HG03342 (cell line): ENCODE measurements around the gene CETP.
"Not testable (repeated sequence)": the region's sequence is repeated elsewhere in the genome, so short reads cannot be mapped to it uniquely, and the experiment has no call there.

Experiments
- ATAC-seq: cut with Tn5 transposase; IDR thresholded peaks from one replicate; pipeline ENCODE4 v1.9.1; 2021; ENCODE audit warnings: mild to moderate bottlenecking, moderate library complexity; ENCODE audit not compliant: unreplicated experiment

The CETP gene

DNA sequence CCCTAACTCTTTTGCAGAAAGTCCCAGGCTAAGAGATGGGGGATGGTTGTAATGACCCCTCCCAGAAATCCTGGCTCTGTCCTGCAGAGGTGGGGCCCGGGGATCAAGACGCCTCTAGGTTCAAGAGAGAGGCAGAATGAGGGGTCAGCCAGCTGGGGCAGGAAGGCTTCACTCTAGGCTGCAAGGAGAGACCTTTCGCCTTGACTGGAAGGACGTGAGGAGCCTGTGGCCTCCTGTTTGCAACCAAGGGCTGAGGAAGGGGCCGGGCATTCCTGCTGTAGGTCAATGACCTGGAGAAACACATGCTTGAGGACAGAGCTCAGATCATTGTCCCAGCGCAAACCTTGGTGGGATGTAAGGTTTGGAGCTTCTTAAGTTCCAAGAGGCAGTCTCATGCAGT, 8.7 kb upstream of the CETP start:
- ATAC-seq = no peak

DNA sequence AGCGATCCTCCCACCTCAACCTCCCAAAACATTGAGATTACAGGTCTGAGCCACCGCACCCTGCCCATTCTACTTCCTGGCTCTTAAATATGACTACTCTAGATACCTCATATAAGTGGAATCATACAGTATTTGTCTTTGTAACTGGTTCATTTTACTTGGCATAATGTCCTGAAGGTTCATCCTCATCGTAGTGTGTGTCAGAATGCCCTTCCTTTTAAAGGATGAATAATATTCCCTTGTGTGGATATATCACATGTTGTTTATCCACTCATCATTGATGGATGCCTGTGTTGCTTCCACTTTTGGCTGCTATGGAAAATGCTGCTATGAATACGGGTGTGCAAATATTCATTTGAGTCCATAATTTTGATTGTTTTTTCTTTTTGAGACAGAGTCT, 5.7 kb upstream of the CETP start:
- ATAC-seq = no peak

DNA sequence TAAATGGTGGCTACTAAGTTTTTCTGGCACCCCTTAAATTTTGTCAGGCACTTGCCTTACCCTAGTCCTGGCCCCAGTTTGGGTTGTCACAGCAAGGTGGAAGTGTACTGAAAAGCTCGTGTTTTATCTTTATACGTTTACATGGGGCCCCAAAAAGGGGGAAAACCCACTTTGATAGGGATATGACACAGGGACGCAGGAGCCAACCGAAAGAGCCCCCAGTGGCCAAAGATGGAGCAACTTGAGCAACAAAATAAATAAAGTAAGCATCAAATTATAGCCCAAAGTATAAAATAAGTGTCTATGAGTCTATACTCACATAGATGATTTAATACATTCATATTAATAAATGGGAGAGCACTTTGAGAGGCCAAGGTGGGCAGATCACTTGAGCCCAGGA, 5.0 kb upstream of the CETP start:
- ATAC-seq = no peak

DNA sequence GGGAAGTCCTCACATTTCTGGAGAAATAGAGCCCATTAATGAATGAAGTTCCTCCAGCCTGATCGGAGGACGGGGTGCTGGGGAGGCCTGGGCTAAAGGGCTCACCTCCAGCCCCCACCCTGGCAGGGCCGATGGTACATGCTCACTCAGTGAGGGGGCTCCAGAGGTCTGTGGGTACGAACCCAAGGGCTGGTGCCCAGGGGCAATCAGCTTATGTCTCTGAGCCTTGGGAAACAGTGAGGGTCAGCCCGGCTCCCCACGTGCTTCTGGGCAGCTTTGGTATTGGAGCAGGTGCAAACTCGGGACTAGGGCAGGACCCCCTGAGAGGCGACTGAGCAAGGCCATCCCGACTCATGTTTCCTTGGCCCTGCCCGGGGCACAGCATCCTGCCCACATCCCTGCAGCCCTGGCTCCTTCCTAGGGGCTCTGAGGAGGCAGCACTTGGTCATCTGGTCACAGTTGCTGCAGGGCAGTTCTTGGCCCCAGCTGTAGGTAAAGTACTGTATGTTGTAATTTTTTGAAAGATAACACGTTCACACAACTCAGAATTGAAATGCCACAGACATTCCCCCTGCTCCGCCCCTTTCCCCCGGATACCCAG, 969 bp upstream of the CETP start:
- ATAC-seq = no peak

DNA sequence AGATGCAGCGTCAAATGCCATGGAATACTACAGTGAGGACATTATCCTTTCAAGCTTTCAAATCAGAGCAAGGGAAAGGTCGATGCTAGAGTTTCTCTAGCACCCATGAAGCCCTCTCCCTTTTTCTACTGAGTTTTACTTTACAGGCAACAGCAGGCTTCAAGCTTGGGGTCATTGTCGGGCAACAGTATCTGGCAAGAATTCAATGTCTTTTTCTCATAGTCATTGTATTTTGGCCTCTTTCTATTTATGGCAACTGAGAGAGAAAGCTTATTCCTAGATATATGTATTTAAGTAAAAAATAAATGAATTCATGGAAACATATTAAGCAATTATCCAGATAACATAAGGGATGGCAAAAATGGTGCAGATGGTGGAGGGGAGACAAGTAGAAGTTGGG, 364 bp upstream of the CETP start:
- no peak for ATAC-seq

DNA sequence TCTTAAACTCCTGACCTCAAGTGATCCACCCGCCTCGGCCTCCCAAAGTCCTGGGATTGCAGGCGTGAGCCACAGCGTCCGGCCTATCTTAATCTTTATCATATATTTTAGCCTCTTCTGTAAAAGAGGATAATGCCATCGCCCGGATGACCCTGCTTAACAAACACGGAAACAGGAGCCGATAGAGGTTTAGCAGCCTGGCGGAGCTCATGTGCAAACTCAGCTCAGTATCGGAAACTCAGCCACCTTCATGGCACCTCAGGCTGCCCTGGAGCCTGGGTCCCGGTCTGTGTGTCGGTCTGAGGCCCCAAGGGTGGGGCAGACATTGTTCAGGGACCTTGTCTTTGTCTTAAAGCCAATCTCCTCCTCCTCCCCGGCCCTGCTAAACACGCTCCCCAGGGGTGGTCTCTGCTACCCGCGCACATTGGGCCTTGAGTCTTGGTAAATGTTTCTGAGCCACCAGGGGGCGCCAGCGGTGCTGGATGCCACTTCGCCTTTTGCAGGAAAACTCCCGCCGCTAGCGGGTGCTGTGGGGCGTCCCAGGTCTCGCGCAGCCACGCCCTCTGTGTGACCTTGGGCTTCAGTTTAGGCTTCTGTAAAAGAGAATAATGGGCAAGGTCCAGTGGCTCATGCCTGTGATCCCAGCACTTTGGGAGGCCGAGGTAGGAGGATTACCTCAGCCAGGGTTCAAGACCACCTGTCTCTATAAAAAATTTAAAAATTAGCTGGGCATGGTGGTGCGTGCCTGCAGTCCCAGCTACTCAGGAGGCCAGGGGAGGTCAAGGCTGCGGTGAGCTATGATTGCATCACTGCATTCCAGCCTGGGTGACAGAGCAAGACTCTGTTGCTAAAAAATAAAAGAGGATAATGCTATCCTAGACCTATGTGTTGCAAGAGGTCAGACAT, 2.7 kb downstream of the CETP start:
- ATAC-seq = peak; percentile 72

DNA sequence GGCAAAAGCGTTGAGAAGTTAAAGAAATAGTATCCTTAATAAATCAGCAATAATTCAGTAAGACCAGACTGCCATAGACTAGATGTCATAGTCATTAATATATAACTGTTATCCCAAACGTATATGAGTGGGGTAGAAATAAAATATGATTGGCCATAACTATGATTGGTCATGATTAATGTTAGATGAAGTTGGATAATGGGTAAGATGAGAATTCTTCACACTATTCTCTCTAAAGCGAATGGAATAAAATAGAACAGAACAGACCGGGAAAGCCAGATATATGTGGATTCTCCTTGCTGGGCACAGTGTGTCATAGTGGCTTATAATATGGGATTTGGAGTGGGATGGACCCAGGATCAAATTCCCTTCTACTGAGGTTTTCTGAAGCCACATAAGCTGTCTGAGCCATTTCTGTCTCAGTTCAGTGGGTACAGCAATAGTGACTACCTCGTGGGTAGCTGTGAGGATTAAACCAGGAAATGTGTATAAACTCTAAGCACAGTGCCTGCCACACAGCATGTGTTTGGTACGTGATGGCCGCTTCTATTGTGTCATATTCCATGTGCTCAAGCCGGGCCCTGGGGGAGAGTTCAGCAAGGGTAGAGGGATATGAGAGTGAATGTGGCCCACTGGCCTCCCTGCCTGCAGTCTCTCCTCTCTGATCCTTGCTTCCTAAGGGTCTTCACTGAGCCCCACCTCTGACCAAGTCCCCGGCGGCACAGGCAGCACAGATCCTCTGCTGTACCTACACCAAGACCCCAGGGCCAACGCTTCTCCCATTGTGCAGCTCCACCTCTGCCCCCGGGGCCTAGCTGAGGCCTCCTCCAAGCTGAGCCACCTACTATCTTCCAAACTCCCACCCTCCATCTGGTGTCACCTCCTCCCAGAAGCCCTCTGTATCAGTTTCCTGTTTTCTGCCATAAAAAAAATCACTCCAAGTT, 3.7 kb downstream of the CETP start:
- ATAC-seq = no peak

DNA sequence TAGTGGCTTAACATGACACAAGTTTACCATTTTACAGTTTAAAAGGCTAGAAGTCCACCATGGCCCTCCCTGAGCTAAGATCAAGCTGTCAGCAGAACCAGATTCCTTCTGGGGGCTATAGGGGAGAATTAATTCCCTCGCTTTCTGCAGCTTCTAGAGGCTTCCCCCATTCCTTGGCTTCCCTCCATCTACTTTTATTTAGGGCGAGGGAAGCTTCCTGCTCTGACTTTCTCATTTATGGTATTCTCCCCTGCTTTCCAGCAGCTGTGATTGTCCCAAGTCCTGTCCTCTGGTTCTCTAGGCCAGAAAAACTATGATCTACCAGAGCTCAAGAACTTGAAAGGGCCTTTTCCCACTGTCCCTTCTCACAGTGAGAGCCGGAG, 4.3 kb downstream of the CETP start:
- no peak for ATAC-seq

DNA sequence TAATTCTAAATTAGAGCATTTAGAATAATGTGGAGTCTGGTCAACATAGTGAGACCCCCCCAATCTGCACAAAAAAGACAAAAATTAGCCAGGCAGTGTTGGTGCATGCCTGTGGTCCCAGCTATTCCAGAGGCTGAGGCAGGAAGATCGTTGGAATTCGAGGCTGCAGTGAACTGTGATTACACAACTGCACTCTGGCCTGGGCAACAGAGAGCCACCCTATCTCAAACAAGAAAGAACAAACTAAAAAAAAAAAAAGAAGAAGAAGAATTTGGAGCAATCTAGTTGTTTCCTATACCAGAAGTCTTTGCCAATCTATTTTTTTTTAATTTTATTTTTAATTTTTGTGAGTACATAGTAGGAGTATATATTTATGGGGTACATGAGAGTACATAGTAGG, 6.0 kb downstream of the CETP start:
- no peak for ATAC-seq

DNA sequence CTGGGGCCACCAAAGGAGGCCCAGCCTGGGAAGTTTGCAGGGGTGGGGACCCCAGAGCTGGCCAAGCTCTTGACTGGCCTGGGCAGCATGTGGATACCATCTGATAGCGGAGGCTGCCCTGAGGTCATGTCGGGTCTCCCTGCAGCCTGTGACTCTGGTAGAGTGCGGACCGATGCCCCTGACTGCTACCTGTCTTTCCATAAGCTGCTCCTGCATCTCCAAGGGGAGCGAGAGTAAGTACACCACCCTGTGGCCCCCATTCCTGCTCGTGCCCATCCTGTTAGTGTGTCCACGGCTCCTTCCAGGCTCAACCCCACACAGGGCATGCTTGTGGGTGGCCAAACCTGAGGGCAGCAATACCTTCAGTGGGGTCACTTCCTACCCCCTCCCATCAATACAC, 8.0 kb downstream of the CETP start:
- no peak for ATAC-seq

DNA sequence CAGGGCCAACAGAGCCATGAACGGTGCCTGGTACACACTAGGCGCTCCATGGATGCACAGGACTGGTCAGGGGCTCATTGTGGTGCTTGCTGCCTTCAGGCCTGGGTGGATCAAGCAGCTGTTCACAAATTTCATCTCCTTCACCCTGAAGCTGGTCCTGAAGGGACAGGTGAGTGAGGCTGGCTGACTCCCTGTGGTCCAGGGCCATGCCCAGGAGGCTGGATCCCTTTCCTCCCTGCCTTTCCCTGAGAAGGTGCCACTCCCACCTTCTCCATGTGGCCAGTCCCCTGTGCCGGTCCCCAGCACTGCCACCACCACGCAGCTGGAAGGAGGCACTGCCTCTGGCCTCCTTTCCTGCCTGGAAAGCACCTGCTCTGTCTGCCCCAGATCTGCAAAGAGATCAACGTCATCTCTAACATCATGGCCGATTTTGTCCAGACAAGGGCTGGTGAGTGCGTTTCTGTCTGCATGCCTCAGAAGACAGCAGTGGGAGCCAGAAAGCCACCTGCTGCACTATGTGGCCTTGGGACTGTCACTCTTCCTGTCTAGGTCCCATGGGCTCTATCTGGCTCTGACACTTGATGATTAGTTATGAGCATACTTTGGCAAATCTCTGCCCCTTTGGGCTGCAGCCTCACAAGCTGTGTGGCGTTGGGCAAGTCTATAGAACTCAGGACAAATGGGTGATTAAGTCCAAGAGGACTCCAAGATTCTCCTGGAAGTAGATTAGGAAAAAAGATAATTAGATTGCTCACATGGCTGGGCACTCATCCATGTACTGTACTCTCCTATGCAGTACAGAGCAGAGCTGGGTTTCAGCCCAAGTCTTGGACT, 9.4 kb downstream of the CETP start:
- peak; percentile 86 for ATAC-seq

DNA sequence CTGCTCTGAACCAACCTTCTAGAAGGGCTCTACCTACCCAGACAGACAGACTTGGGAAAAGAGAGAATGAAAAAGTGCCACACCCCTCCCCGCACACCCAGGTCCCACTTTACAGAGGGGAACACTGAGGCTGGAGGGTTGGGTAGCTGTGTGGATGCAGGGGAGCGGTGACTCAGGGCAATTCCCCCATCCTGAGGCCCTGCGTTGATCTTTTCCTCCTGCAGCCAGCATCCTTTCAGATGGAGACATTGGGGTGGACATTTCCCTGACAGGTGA, 10.0 kb downstream of the CETP start:
- no peak for ATAC-seq

DNA sequence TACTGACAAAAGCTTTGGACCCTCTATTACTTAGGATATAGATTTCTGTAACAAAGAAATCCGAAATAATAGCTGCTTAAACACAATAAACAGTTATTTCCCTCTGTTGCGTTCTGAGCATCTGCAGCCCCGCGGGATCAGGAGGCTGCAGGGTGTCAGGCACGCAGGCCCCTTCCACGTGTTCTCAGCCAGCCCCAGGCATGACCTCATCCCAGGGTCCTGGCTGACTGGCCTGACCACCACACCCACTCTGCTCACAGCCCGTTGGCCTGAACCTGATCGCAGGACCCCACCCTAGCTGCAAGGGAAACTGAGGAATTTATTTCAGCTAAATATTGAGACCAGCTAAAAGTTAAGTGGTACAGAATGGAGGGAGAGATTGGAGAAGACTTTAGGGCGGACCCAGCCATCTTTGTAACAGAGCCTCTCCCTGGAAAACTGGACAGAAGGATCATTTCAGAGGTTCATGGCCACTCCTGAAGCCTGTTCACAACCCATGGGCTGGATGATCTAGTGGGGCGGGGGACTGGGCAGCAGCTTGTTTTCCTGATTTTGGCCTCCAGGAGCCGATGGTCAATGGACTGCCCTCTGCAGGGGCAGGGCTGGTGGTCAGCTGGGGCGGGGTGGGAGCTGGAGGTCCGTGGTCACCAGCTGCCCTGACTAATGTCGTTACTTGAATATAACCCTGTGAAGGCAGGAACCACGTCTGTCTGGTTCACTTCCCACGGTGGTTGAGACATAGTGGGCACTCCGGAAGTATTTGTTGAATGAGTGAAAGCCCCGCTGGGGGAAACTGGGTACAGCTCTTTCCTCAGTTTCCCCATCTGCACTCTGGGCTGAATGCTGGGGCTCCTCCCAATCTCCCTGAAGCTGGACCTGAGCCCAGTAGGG, 10.9 kb downstream of the CETP start:
- ATAC-seq = no peak

DNA sequence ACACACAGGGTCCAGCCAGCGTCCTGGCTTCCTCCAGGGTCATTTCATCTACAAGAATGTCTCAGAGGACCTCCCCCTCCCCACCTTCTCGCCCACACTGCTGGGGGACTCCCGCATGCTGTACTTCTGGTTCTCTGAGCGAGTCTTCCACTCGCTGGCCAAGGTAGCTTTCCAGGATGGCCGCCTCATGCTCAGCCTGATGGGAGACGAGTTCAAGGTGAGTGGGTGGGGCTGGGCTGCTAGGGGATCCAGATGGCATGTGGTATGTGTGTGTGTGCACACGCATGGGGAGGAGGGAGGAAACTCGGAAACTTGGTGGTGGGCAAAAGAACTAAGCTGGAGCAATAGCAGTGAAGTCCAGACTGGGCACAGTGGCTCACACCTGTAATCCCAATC, 11.5 kb downstream of the CETP start:
- ATAC-seq = no peak

DNA sequence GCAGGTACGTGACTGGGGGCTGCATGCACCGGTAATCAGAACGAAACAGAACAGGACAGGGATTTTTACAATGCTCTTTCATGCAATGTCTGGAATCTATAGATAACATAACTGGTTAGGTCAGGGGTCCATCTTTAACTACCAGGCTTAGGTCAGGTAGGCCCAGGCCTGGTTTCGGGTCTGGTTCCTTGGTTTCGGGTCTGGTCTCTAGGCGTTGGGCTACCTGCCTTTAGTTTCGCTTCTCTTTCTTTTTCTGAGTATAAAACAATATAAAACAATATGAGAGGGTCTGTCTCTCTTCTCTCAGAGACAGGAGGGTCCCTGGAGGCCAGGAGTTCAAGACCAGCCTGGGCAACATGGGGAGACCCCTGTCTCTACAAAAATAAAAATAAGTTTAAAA, 12.1 kb downstream of the CETP start:
- not testable (repeated sequence) for ATAC-seq

DNA sequence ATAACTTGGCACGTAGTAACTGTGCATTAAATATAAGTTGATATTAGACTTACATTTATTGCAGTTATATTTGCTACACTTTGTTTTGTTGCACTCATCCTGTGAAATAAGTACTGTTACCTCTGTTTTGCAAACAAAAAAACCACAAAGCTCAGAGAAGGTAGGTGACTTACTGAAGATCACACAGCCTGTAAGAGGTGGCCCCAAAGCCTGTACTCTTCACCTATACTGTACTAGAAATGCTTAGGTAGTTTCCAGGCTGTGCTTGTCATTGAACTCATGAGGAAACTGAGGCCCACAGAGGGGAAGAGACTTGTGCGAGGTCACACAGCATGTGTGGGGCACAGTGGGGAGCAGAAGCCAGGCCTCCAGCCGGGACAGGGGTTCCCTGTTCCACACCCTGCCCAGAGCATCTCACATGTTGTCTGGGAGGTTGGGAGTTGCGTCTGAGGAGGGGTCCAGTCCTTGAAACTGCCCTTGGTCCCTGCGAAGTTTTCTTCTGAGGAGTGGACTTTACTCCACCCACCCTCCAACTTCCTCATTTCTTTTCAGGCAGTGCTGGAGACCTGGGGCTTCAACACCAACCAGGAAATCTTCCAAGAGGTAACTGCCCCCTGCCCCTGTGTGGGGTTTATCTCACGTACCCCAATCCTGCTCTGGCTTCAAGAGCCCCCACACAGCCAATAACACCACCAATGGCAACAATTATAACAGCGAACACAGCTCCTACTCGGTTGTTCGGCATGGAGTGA, 13.0 kb downstream of the CETP start:
- ATAC-seq = no peak

DNA sequence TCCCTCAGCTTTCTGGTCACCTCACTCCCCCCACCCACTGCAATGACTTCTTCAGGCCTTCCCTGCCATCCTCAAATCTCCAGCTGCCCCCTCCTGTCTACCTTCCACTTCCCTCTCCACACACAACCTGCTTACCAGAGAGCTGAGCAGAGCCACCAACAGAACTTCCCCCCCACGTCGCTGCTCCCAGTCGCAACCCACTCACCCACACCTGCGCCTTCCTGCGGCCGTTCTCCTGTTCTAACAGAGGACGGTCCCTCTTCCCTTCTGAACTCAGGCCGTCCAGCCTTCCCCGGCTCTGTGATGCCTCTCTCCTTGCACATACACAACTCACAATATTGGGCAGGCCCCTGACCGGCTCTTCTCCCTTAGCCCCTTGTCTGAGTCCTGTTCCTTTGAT, 14.0 kb downstream of the CETP start:
- no peak for ATAC-seq

DNA sequence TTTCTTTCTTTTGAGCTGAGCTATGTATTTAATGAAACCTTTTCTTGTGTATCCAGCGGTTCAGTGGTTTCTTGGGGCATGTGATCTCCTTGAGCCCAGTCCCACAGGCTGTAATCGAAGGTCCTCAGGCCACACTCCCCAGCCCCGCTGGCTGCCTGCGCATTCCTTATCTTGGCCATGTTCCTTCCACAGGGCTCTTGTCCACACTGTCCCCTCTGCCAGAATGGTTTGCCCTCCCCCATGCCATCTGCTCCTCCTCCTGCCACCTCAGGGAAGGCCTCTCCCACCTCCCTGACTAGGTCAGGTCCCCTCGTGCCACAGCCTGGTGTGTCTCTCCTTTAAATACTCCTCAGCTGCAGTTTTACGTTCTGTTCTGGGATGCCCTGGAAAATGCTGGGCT, 15.5 kb downstream of the CETP start:
- ATAC-seq = no peak

DNA sequence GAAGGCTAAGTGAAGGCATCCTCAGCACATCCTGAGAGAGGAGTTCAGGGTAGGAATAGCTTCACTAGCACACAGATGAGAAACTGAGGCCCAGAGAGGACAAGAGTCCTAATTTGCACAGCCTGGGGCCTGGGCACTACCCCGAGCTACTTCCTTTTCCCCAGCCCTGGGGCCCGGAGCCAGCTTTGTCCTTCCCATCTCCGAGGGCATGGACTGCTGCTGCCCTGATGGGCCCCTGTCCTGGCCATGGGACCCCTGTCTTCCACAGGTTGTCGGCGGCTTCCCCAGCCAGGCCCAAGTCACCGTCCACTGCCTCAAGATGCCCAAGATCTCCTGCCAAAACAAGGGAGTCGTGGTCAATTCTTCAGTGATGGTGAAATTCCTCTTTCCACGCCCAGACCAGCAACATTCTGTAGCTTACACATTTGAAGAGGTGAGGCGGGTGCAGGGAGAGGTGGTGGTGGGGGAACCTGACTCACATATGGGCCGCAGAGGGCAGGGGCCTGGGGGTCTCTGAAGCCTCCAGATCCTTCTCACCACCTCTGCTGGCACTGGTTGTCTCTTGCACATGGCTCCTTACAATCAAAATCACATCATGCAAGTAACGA, 16.2 kb downstream of the CETP start:
- no peak for ATAC-seq
